SK-N-SH (cell line): ENCODE data around the gene TMEM106B. TPM values are rescaled to one million over a fixed set of nuclear protein-coding genes. Genes with fewer than 3 reads are reported as not detected.

ENCODE experiments used
- CTCF ChIA-PET: fragments of 300-600, 350-600 bp; formaldehyde crosslinking; extraction: SDS; loops from one replicate; lab custom pipeline; 2021; lab: Yijun Ruan, JAX
- POLR2A ChIA-PET: fragments of 350-600 bp; sonication (Branson Sonifier 250); formaldehyde crosslinking; extraction: SDS; loops from one replicate; lab custom pipeline; 2020; ENCODE audit warnings: antibody characterized with exemption, inconsistent platforms; lab: Yijun Ruan, JAX
- DNase-seq: peaks from one replicate; pipeline ENCODE4 v3.0.0; 2012
- H2AFZ ChIP-seq: fragments of 200-600 bp; sonication (generic); 2 replicates; pipeline ENCODE4 v1.8.1; 2016; ENCODE audit warnings: antibody characterized with exemption, mild to moderate bottlenecking, low read depth
- H3F3A ChIP-seq: fragments of 200-600 bp; sonication (generic); replicated peaks from 2 replicates; pipeline ENCODE3; 2016; ENCODE audit warnings: antibody characterized with exemption, mild to moderate bottlenecking; ENCODE audit not compliant: insufficient read depth
- H3K27ac ChIP-seq, 2 experiments: fragments of 200-500 bp in 1 of 2; fragments of 200-600 bp in 1 of 2; sonication (Bioruptor generic) in 1 of 2; sonication (generic), shearing (Covaris generic) in 1 of 2; 2 replicates each; pipeline versions ENCODE4 v1.5.1 to v1.6.1; 2014 to 2016; ENCODE audit warnings: low read depth in 2 of 2, inconsistent platforms in 1 of 2, low read length in 1 of 2, mild to moderate bottlenecking in 1 of 2, mixed read lengths in 1 of 2
- H3K27me3 ChIP-seq: fragments of 200-600 bp; sonication (generic), shearing (Covaris generic); 2 replicates; pipeline ENCODE4 v1.6.1; 2016; ENCODE audit warnings: mixed run types; ENCODE audit not compliant: insufficient read depth
- H3K36me3 ChIP-seq, 2 experiments: fragments of 200-500 bp in 1 of 2; fragments of 200-600 bp in 1 of 2; sonication (Bioruptor generic) in 1 of 2; sonication (generic) in 1 of 2; replicated peaks in 1 of 2; 2 replicates each; pipeline versions ENCODE3 to v1.5.1; 2014 to 2016; ENCODE audit warnings: low read length in 1 of 2, mild to moderate bottlenecking in 1 of 2; ENCODE audit not compliant: insufficient read depth in 2 of 2, control insufficient read depth in 1 of 2
- H3K4me1 ChIP-seq, 2 experiments: fragments of 200-500 bp in 1 of 2; fragments of 200-600 bp in 1 of 2; sonication (Bioruptor generic) in 1 of 2; sonication (generic), shearing (Covaris generic) in 1 of 2; 2 replicates each; pipeline versions ENCODE4 v1.5.1 to v1.6.1; 2014 to 2016; ENCODE audit warnings: low read depth in 1 of 2, low read length in 1 of 2, mixed run types in 1 of 2; ENCODE audit not compliant: insufficient read depth in 2 of 2, control insufficient read depth in 1 of 2
- H3K4me2 ChIP-seq: fragments of 200-600 bp; sonication (generic), shearing (Covaris generic); 2 replicates; pipeline ENCODE4 v1.6.1; 2017; ENCODE audit warnings: mixed run types
- H3K4me3 ChIP-seq, 2 experiments: fragments of 200-500 bp in 1 of 2; fragments of 200-600 bp in 1 of 2; sonication (Bioruptor generic) in 1 of 2; sonication (generic), shearing (Covaris generic) in 1 of 2; 2 replicates each; pipeline versions ENCODE4 v1.5.1 to v1.8.1; 2014 to 2016; ENCODE audit warnings: low read depth in 2 of 2, inconsistent platforms in 1 of 2, low read length in 1 of 2, mild to moderate bottlenecking in 1 of 2, mixed read lengths in 1 of 2, moderate library complexity in 1 of 2
- H3K79me2 ChIP-seq: fragments of 200-600 bp; sonication (generic); 2 replicates; pipeline ENCODE4 v1.8.1; 2017; ENCODE audit warnings: mild to moderate bottlenecking; ENCODE audit not compliant: insufficient read depth
- H3K9ac ChIP-seq: fragments of 200-600 bp; sonication (generic); 2 replicates; pipeline ENCODE4 v1.6.1; 2017; ENCODE audit warnings: mixed run types
- H3K9me2 ChIP-seq: fragments of 200-600 bp; sonication (generic); 2 replicates; pipeline ENCODE4 v1.6.1; 2017; ENCODE audit warnings: mixed run types
- H3K9me3 ChIP-seq: fragments of 200-600 bp; sonication (generic); 2 replicates; pipeline ENCODE4 v1.6.1; 2017; ENCODE audit warnings: mixed run types, mild to moderate bottlenecking, moderate library complexity
- H4K20me1 ChIP-seq: fragments of 200-600 bp; sonication (generic); 2 replicates; pipeline ENCODE4 v1.6.1; 2017; ENCODE audit warnings: mild to moderate bottlenecking, mixed run types; ENCODE audit not compliant: insufficient read depth
- EP300 ChIP-seq, 2 experiments: IDR thresholded peaks; 2 replicates each; pipeline versions ENCODE4 v1.4.0 to v1.6.1; 2012; ENCODE audit warnings: borderline replicate concordance in 1 of 2, low read depth in 1 of 2, low read length in 1 of 2
- FOXM1 ChIP-seq: IDR thresholded peaks from 2 replicates; pipeline ENCODE4 v1.4.0; 2012; ENCODE audit warnings: low read depth, mild to moderate bottlenecking
- GABPA ChIP-seq: IDR thresholded peaks from 2 replicates; pipeline ENCODE4 v1.4.0; 2012; ENCODE audit warnings: low read depth, mild to moderate bottlenecking
- GATA2 ChIP-seq: sonication (generic); formaldehyde crosslinking; IDR thresholded peaks from 2 replicates; pipeline ENCODE4 v1.5.0; 2020; ENCODE audit warnings: mild to moderate bottlenecking, missing genetic modification reagents
- JUND ChIP-seq: IDR thresholded peaks from 2 replicates; pipeline ENCODE4 v1.4.0; 2012
- MAX ChIP-seq: IDR thresholded peaks from 2 replicates; pipeline ENCODE4 v1.4.0; 2012; ENCODE audit warnings: low read depth
- MXI1 ChIP-seq: IDR thresholded peaks from 2 replicates; pipeline ENCODE4 v1.6.1; 2012; ENCODE audit warnings: mild to moderate bottlenecking, low read depth, low read length, improper control_type of control experiment
- NRF1 ChIP-seq: IDR thresholded peaks from 2 replicates; pipeline ENCODE4 v1.6.1; 2012; ENCODE audit warnings: low read depth, mild to moderate bottlenecking, low read length
- PBX3 ChIP-seq: IDR thresholded peaks from 2 replicates; pipeline ENCODE4; 2012
- POLR2AphosphoS5 ChIP-seq: IDR thresholded peaks from 2 replicates; pipeline ENCODE4 v1.6.1; 2012; ENCODE audit warnings: low read depth, low read length
- RAD21 ChIP-seq: IDR thresholded peaks from 2 replicates; pipeline ENCODE4 v1.6.1; 2012; ENCODE audit warnings: mild to moderate bottlenecking, low read length
- RCOR1 ChIP-seq: fragments of 150-350 bp; IDR thresholded peaks from 2 replicates; pipeline ENCODE4 v1.6.1; 2017; ENCODE audit warnings: antibody characterized with exemption, low read length
- REST ChIP-seq: IDR thresholded peaks from 2 replicates; pipeline ENCODE4 v1.6.1; 2012; ENCODE audit warnings: mild to moderate bottlenecking, low read depth, low read length, moderate library complexity
- RXRA ChIP-seq: IDR thresholded peaks from 2 replicates; pipeline ENCODE4 v1.4.0; 2012; ENCODE audit warnings: low read depth, mild to moderate bottlenecking, borderline replicate concordance
- SIN3A ChIP-seq: IDR thresholded peaks from 2 replicates; pipeline ENCODE4 v1.6.1; 2012; ENCODE audit warnings: low read depth, mild to moderate bottlenecking, low read length, moderate library complexity, borderline replicate concordance
- SMC3 ChIP-seq: IDR thresholded peaks from 2 replicates; pipeline ENCODE4 v1.6.1; 2012; ENCODE audit warnings: low read depth, low read length, improper control_type of control experiment
- TCF12 ChIP-seq: IDR thresholded peaks from 2 replicates; pipeline ENCODE4 v1.4.0; 2012
- TEAD4 ChIP-seq: IDR thresholded peaks from 2 replicates; pipeline ENCODE4 v1.4.0; 2012; ENCODE audit warnings: mild to moderate bottlenecking, borderline replicate concordance; ENCODE audit not compliant: insufficient read depth
- USF1 ChIP-seq: IDR thresholded peaks from 2 replicates; pipeline ENCODE4 v1.4.0; 2012; ENCODE audit warnings: low read depth, borderline replicate concordance
- USF2 ChIP-seq: fragments of 150-350 bp; IDR thresholded peaks from 2 replicates; pipeline ENCODE4 v1.6.1; 2017; ENCODE audit warnings: antibody characterized with exemption, low read length, low read depth, borderline replicate concordance
- ZBTB33 ChIP-seq: IDR thresholded peaks from 2 replicates; pipeline ENCODE4 v1.4.0; 2012; ENCODE audit warnings: low read depth, borderline replicate concordance
- WGBS: methylation state at CpG from one replicate; pipeline ENCODE4 v1.1.6; 2017; ENCODE audit warnings: low lambda C conversion rate; 5-methylcytosine and 5-hydroxymethylcytosine counted together
- polyA plus RNA-seq, 3 experiments: library from polyadenylated mRNA; depleted of rRNA; stranded (reverse); fragments of >200 nt; gene quantifications; 2 replicates each; pipeline ENCODE4 v1.2.3, GENCODE V29; 2012

The TMEM106B gene
- polyA plus RNA-seq, 1 of the 3 experiments (the other 2 are of a cell fraction) = 20.4 TPM

- CTCF ChIA-PET = interaction anchor here (0.9 to 1.0 kb wide), 2 partner anchors 38 to 110 kb away, joined by 3 read pairs; no protein-coding TSS in a partner anchor
- Histone ChIP-seq H3K79me2 (no peaks in the 10 kb centered on the region), H3K9me3 (no peaks in the 10 kb centered on the region), H3K27me3 (no peaks in the 10 kb centered on the region), H3K9me2 (no peaks in the 10 kb centered on the region), H3F3A (no peaks in the 10 kb centered on the region), H3K36me3 (no peaks in the 10 kb centered on the region), H3K4me1 (no peaks in the 10 kb centered on the region), H3K4me3 (no peak overlapping the region), H3K27ac (no peak overlapping the region), H3K4me2 (no peak overlapping the region), H2AFZ (no peak overlapping the region), H3K9ac (no peak overlapping the region), H4K20me1 (no peaks in the 10 kb centered on the region)
- 56% methylated on average over 1 of the region's 1 CpG for WGBS
- POLR2A ChIA-PET = no interaction called here
- TF ChIP-seq MXI1 (no peak), TCF12 (no peak), MAX (no peak), USF2 (no peak), PBX3 (no peak), RCOR1 (no peak), ZBTB33 (no peak), GATA2 (CRISPR knock-in tag) (no peak), POLR2AphosphoS5 (no peak), GABPA (no peak), RXRA (no peak), NRF1 (no peak)
- DNase-seq = no peak
Observed at GRCh38 chr7:12174931-12175330, 36.2 kb upstream of the TMEM106B start.

- no peak for DNase-seq
- POLR2A ChIA-PET = no interaction called here
- no peak for TF ChIP-seq USF1
- no peak for TF ChIP-seq SIN3A
- no peak for TF ChIP-seq RCOR1
- TF ChIP-seq RAD21 = no peak
- TF ChIP-seq FOXM1 = no peak
- TF ChIP-seq SMC3 = no peak
- TF ChIP-seq EP300 (IDR thresholded peaks at IDR 0.05; ENCODE audit: borderline replicate concordance in 1 of 2, low read depth in 1 of 2, low read length in 1 of 2) = no peak
- TF ChIP-seq JUND = no peak
- no peak for TF ChIP-seq TEAD4
- no peak for TF ChIP-seq REST
Observed at GRCh38 chr7:12178317-12178716, 32.8 kb upstream of the TMEM106B start.

More at GRCh38 chr7:12178317-12178716, 32.8 kb upstream of the TMEM106B start:
- WGBS = 72% methylated on average over 2 of the region's 2 CpGs
- Histone ChIP-seq H2AFZ (no peak overlapping the region), H3K4me1 (no peaks in the 10 kb centered on the region), H3K9me3 (no peaks in the 10 kb centered on the region), H3K27ac (no peak overlapping the region), H3K4me2 (no peak overlapping the region), H3K79me2 (no peaks in the 10 kb centered on the region), H3K27me3 (no peaks in the 10 kb centered on the region), H4K20me1 (no peaks in the 10 kb centered on the region), H3K9me2 (no peaks in the 10 kb centered on the region), H3K4me3 (no peak overlapping the region), H3F3A (no peaks in the 10 kb centered on the region), H3K36me3 (no peaks in the 10 kb centered on the region), H3K9ac (no peak overlapping the region)
- CTCF ChIA-PET = no interaction called here
